G401.6 (cell line): ENCODE measurements around the gene XXYLT1.
"Not testable (repeated sequence)": the region's sequence is repeated elsewhere in the genome, so short reads cannot be mapped to it uniquely, and the experiment has no call there.

Experiments
- FAIRE-seq: peaks from 2 replicates; lab custom pipeline; 2012; peaks lifted over from hg19 to GRCh38; lab: Jason Lieb, UNC

XXYLT1 gene

DNA sequence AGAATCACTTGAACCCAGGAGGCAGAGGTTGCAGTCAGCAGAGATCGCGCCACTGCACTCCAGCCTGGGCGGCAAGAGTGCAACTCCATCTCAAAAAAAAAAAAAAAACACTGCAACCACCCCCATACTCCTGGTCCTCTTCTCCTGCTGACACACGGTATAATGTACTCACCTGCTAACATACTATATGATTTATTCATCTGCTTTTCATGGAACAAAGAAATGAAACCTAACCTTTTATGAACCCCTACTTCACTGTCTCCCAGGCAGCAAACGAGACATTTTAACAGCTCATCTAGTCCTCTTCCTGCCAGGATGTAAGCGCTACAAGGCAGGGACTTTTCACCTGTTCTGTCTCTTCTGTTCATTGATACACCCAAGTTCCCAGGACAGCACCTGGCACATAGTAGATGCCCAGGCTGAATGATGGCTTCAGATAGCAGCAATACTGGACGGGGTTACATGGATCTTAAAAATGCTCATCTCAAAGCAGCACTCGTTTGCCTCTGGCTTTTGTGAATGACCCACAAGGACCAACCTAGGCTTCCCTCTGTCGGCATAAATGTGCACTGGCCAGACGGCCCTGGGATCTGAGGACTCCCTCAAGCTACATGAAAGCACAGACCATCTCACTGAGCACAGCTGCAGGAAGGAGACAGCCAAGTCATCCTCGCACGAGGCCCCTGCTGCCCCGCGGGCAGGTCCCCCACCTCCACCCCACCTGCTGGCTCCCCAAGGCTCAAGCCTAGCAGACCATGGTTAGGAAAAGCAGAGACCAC, 20.3 kb downstream of the XXYLT1 start:
- FAIRE-seq = no peak

DNA sequence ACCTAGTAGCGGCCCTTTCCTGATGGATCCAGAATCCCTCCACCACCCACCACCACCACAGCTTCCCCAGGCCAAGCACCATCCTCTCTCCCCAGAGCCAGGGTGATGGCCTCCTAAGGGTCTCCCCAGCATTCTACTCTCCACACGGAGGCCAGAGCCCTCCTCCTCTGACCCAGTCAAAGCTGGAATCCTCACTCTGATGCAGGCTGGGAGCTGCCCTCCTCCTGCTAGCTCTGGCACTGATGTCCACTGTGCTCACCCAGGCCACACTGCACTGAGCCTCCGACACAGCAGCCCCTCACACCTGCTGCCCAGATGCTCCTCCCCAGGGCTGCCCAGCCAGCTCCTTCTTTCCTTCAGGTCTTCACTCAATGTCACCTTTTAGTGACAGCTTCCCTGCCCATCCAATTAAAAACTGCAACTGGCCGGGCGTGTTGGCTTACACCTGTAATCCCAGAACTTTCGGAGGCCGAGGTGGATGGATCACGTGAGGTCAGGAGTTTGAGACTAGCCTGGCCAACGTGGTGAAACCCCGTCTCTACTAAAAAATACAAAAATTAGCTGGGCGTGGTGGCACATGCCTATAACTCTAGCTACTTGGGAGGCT, 21.0 kb downstream of the XXYLT1 start:
- FAIRE-seq = no peak

DNA sequence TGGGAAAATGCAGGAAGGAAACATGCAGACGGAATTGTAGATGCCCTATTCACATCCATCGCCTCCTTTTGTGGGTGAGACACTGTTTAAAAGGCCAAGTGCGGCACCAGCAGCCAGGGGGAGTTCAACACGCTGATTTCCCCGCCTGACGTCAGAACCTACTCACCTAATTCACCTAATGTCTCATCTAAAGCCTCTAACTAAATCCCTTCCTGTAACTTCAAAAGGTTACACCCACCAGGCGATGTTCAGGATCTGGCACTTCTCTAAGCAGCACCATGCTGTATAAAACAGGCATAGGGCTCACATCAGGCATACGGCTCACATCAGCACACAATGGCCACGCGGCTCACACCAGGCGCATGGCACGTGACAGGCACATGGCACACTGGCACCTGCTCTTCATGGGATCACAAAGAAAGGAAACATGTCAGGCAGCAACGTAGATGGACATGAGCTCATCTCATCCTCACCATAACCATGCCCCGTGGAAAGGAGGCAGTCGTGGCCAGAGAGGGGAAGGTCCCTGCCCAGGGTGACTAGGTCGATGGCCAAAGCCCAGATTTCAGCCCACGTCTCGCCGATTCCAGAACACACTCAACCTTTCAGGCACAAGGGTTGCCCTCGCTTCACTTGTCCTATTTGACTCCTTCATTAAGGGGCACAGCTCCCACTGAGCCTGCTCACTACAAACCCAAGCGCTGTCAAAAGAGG, 21.7 kb downstream of the XXYLT1 start:
- no peak for FAIRE-seq

DNA sequence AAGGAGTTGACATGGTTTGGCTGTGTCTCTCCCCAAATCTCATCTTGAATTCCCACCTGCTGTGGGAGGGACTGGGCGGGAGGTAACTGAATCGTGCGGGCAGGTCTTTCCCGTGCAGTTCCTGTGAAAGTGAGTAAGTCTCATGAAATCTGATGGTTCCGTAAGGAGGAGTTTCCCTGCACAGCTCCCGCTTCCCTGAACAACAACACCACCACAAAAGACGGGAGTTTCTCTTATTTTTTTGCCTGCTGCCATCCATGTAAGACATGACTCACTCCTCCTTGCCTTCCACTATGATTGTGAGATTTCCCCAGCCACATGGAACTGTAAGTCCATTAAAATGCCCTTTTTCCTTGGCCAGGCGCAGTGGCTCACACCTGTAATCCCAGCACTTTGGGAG, 22.7 kb downstream of the XXYLT1 start:
- no peak for FAIRE-seq

DNA sequence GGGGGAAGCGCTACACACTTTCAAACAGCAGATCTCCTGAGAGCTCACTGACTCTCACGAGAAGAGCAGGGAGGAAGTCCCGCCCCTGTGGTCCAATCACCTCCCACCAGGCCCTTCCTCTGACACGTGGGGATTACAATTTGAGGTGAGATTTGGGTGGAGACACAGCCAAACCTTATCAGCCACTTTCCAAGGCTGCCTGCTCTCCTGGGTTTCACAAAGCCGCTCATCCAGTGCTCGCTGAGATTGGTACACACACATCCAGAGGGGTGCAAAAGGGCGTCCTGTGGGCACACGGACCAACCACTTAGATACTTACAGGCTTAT, 23.1 kb downstream of the XXYLT1 start:
- FAIRE-seq = no peak

DNA sequence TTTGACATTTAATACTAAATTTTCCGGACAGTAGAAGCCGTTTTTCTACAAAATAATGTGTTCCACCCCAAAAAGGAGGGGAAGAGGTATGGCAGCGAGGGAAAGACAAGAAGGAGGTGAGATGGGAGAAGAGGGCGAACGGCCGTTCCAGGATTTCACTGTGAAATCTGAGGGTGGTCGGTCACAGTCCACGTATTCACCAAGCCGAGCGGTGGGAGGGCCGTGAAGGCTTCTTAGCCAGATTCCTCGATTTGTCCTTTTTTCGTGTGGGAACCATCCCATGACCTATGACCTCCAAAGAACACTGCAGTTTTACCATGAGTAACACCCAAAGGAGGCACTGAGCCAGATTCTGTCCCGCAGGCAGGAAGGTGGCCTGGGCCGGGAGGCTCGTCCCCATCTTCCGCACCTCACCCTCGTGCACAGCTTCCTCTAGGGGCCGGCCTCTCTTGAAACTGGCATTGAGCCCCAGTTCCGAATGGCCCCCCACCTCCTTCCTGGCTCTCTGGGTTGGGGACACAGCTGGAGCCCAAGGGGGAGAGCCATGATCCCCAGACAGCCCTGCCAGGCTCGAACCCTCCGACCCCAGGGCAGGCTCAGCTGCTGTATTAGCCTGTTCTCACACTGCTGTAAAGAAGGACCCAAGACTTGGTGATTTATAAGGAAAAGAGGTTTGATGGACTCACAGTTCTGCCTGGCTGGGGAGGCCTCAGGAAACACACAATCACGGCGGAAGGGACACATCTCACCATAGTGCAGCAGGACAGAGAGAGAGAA, 23.7 kb downstream of the XXYLT1 start:
- FAIRE-seq = no peak

DNA sequence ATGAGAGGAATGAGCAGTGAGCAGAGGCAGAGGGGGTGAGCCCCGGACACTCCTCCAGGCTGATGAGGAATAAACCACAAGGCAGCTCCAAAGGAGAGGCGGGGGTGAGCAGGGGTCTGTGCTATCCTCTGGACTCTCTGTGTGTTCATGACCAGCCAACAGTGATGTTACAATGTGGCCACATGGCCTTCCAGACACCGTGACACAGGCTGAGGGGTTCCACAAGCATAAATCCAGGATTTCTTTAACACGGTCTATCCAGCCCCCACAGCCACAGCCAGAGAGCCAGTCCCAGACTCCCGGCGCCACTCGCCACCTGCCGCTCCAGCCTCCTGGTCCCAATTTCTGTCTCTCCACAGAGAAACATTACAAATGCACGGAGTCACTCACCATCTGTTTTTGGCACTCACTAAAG, 24.4 kb downstream of the XXYLT1 start:
- no peak for FAIRE-seq

DNA sequence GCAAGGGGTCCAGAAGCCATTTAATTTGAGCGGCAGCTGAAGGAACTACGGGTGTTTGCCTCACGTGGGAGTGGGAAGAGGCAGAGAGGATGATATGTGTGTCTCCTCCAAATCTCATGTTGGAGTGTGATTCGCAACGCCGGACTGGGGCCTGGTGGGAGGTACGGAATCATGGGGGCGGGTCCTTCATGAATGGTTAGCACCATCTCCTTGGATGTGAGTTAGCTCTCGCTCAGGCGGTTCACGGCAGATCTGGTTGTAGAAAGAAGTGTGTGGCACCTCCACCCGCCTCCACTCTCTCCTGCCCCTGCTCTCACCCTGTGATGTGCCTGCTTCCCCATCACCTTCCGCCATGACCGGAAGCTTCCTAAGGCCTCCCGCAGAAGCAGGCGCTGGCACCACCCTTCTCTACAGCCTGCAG, 25.4 kb downstream of the XXYLT1 start:
- no peak for FAIRE-seq

DNA sequence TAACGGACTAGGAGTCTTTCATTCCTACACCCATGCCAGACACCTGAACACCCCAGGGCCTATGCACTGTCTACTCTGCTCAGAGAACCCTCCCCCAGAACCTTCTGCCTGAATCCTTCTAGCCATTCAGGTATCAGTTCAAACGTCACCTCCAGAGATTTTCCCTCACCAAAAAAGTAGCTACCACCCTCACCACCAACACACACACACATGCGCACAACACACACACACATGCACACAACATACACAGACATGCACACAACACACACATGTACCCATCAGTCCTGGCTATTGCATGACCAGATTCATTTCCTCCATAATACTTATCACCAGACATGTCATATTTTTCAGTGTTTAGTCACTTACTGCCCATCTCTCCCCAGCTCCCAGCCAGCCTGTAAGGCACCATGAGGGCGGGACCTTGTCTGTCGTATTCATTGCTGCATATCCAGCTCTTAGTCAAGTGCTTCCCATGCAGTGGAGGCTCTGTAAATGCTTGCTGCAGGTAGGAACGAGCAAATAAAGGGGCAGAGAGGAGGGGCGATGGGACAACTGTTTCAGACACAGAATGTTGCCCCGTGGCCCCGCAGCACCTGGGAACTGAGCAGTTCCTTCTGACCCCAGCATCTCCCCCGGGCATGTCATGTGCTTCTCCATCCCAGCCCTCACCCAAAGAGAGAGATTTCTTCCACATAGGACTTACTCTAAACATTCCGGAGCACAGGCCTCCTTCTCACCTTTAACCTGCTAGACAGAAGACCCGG, 29.2 kb downstream of the XXYLT1 start:
- FAIRE-seq = no peak

DNA sequence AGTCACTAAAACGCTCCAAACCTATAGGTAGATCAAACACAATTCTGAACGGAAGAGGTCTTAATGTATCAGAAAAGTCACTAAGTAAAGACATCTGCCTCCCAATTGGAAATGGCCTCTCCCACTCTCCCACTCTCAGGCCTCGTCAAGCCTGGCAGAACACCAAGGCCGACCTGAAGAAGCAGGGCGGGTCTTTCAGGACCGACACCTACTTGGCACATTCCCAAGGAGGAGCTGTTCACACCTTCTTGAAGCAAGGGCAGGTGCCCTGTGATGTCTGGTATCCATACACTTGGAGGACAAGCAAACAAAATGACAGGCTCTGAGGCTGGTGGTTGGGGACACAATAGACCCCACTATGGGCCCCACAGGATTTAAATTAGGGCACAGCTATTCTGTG, 30.0 kb downstream of the XXYLT1 start:
- FAIRE-seq = no peak

DNA sequence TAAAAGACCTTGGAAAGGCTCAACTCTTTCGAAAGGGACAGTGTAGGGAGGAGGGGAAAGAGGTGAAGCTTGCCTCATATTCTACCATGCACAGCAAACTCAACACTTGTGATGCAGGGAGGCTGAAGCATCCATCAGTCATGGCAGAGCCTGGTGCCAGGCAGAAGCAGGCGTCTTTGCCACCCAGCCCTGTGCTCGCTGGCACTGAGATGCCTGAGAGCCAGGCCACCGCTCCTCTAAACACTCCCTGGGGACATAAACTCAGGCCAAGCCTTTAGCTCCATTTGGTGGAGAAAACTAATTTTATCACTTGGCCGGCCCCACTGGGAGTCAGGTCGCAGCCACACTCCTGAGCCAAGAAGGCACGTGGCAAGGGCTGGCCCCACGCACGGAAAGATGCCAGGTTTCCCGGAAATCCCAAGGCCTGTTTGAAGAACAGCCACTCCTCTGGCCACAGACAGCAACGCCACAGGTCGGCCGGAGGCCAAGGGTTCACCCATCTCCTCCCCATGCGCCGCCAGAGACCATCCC, 30.7 kb downstream of the XXYLT1 start:
- FAIRE-seq = no peak

DNA sequence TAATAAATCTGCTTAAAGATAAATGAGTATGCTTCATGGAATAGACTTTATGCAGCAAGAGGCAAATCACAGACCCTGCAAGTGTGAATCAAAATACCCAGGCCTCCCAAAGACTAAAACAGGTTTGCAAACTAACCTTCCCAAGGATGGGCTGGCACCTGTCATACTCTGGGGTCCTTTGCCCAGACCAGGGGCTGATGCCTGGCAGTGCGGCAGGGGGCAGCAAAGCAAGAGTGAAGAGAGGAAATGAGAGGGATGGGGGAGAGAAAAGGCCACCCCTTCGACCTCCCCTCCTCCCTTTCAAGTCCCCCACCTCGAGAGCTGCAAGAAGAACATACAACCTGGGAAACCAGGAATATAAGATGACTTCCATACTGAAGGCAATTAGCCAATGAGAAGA, 31.8 kb downstream of the XXYLT1 start:
- no peak for FAIRE-seq

DNA sequence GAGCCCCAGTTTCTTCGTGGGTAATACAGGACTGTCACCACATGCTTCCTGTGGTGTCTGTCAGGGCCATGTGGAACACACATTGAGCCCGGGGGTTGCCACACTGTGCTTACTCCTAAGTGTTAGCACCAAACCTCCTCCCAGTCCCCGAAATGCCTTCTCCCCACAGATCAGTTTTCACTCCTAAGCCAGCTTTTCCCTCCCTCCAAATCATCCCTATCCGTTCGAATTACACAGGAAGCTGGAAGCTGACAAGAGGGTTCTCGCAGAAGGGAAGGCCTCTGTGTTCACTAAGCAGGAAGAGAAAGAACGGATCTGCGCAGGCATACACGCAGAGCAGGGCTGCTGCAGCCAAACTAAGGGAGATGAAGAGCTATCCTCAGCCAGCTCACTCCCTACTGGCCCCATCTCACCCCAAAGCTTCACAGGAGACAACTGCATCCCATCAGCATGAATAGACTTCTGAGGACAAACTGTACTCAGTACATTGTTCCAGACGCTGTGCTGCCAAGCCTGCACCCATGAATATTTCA, 32.3 kb downstream of the XXYLT1 start:
- FAIRE-seq = no peak

DNA sequence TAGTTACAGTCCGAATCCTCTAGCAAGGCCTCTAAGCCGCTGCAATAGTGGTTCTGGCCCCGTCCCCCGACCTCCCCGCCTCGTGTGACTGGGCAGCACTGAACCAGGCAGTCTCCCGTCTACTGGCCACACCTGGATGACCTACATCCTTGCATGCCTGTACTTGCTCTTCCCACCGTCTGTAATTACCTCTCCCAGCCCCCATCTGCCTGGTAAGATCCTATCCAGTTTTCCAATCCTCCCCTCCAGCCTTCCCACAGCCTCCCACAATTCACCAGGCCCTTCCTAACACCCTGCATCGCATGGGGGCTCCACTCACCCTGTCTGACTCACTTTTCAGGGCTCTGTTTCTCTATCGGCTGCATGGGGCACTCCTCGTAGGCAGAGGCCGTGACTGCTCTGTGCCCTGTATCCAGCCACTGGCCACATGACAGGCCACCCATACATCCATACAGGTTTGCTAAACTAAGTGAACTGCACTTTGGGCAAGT, 32.8 kb downstream of the XXYLT1 start:
- FAIRE-seq = no peak

DNA sequence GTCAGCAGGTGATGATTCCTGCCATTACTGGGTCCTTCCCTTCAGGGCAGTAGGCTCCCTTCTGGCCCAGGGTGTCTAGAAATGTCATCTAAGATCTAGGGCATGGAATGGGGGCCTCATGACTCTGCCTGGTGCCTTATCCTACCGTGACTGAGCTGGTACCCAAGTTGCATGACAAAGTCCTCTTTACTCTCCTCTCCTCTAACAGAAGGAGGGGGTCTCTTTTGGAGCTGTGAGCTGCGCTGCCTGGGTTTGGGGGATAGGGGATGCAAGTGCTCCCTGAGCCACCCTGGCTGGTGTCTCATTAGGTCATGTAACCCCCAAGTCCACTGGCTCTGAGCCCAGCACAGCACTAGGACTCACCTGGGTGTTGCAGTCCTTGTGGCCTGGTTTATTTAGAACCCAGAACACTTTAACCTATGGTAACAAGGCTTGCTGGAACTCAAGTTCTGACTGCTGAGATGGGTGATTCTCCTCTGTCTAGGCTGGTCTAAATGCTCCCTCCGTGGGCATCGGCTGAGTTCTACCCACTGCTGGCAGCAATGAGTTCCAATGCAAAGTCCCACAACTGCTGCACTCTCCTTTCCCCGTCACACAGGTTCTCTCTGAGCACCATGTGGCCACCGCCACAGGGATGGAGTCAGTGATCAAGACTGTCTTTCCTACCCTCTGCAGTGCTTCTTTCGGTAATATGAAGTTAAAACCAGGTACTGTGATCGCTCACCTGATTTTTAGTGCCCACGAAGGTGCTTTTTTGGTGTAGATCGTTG, 34.0 kb downstream of the XXYLT1 start:
- no peak for FAIRE-seq

DNA sequence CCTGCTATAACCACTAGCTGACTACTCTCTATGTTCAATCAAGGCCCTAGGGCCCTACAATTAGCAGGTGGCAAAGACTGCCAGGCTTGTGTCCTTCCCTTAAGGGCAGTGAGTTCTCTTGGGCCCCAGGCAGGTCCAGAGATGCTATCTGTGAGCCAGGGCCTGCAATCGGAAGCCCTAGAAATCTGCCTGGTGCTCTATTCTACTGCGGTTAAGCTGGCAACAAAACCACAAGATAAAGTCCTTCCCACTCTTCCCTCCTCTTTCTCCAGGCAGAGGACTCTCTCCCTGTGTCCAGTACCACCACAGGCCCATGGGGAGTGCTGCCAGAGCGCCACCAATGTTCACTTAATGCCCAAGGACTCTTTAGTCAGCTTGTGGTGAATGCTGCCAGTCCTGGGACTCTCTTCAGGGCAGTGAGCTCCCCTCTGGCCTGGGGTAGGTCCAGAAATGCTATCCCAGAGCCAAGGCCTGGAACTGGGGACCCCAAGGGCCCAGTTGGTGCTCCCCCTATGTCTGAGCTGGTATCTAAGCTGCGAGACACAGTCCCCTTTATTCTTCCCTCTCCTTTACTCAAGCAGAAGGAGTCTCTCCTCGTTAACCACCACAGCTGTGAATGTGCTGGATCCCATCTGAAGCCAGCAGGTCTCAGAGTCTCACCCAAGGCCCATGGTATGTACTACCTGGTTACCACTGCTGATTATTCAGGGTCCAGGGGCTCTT, 34.7 kb downstream of the XXYLT1 start:
- FAIRE-seq = no peak

DNA sequence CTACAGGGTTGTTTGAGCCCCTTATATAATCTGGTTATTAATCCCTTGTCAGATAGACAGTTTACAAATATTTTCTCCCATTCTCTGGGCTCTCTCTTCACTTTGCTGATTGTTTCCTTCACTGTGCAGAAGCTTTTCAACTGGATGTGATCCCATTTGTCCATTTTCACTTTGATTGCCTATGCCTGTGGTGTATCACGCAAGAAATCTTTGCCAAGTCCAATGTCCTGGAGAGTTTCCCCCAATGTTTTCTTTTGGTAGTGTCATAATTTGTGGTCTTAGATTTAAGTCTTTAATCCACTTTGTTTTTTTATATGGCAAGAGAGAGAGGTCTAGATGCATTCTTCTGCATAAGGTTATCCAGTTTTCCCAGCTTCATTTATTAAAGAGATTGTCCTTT, 40.7 kb downstream of the XXYLT1 start:
- no peak for FAIRE-seq

DNA sequence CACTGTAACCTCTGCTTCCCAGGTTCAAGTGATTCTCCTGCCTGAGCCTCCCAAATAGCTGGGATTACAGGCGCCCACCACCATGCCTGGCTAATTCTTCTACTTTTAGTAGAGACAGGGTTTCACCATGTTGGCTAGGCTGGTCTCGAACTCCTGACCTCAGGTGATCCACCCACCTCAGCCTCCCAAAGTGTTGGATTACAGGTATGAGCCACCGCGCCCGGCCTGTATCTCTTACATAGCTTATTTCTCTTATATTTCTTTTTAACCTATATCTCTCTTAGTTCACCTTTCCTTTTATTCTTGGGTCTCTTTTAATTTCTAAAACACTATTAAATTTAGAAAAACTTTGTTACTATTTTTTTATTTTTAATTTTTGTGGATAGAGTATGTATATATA, 42.1 kb downstream of the XXYLT1 start:
- FAIRE-seq = not testable (repeated sequence)

DNA sequence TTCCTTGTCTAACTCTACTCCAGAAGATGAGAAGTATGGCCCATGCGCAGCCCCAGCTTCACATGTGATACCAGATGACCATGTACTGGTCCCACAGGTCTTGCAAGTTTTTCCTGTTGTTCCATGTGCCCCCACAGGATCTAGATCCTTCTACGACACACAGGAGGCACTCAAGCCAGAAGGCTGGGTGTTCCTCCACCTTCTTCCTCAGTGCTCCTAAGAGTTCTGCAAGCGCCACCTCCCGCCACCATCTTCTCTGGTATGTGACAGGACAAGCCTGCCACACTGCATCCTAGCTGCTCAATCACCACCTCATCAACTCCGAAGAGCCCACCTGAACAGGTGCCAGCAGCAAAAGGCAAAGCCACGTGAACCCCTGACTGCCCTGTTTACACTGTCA, 43.1 kb downstream of the XXYLT1 start:
- FAIRE-seq = no peak

DNA sequence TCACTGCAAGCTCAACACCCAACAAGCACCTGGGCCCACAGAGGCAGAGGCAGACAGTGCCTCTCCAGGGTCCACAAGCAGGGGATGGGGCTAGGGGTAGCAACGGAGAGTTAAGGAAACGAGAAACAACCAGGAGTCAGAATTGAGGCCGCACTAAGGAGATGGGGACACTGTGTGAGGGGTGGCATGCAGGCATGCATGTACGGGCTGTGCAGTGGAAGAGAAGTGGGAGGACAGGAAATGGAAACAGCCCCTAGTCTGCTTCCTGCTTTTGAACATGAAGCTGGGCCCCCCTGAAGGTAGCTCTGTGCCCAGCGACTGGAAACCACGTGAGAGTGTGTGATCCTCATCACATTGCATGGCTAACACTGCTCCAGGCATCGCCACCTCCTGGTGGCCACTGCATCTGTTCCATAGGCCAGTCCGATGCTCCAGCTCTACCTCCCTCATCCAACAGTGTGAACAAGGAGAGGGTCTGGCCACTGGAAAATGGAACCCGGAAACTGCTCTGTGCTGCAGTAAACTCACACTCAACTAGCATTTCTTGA, 44.0 kb downstream of the XXYLT1 start:
- FAIRE-seq = no peak
